ENCODE results near the gene CADM3. TPM values are rescaled to one million over a fixed set of nuclear protein-coding genes. Genes with fewer than 3 reads are reported as not detected.

The CADM3 gene
- total and polyA plus RNA-seq, 9 of the 15 experiments (the other 6 are each of a cell fraction or from before 2014, with no cell fraction given), result 0.04 TPM; not detected in 8

DNA sequence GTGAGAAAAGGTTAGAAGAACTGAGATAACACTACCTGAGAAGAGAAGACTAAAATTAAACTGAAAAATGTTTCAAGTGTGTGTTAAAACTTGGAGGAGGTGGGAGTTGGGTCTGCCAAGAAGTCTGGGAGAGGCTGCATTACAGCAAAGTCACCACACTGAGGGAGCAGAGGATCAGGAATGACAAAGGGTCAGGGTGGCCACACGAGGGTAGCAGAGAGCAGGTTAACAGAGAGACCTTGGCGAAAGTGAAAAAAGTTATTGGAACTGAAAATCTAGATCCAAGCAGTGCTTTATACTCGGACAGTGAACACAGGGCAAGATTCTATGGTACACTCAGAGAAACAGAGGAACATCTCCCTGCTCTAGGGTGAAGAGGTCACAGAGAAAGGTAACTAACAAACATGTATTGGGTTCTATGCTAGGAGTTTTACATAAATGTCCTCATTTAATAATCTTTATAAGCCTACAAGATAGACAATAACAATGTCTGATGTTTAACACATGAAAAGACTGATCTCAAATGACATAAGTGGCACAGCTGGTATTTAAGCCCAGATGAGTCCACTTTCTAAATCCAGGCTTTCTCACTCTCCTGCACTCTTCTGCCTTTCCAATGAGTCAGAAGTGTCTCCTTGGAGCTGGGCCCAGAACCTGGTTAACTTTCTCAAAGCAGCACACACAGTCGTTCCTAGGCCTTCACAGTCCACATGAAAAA, 10.3 kb upstream of the CADM3 start (continued):
- TF ChIP-seq CC2D1A (IDR thresholded peaks at IDR 0.05), result peak; percentile 94
- TF ChIP-seq ZNF436 (CRISPR knock-in tag; IDR thresholded peaks at IDR 0.05), result no peak
- TF ChIP-seq SNIP1 (IDR thresholded peaks at IDR 0.05; ENCODE audit: low read depth), result no peak
- TF ChIP-seq, protein P1, sequence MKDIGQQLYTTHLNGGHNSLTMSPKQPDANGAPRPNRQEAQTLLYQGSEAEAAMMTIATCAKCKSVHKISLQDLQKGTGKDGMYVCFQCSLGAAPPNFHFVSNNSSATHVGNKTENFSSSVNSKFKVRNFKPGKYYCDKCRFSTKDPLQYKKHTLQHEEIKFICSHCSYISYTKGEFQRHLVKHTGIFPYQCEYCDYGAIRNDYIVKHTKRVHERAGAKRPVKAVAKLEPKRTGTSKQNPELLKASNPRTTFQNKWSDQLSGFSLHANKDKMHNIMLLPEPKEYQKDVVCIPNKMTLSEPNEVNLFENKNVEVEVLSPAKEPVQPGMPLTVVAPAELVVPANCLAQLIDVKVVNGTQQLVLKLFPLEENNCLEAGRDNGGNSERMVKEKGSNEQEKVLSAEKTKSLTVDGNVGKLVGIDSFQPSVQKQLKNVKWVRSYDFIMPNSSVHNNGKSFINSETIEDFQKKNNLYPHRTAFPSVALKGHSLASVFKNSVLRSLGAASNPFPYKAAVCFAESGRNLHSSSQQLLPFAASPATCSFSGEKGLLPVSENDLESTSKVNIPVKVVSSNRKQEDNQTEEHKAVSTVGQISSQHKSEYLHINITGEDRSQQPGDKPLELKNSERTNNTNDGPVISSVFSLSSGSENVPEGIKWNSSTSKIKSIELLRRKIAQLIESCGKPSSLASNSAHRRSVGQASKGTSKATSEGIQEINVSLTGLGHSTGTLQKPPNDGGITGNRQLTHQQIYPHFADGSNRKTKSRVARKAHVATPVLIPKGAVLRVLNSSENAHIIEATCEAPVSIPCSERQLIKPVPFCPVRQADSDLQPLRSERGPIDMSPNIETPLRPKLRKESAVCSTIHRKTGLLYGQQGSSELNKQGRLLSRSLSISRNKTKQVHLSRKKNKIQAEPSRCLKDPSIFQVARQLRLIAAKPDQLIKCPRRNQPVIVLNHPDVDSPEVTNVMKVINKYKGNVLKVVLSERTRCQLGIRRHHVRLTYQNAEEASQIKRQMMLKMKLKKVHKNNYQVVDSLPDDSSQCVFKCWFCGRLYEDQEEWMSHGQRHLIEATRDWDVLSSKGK (CRISPR knock-in tag; IDR thresholded peaks at IDR 0.05), result no peak
- TF ChIP-seq ZC3H4 (CRISPR knock-in tag; IDR thresholded peaks at IDR 0.05; ENCODE audit: borderline replicate concordance), result no peak
- TF ChIP-seq ETV5 (CRISPR knock-in tag; IDR thresholded peaks at IDR 0.05; ENCODE audit: low read depth), result no peak

DNA sequence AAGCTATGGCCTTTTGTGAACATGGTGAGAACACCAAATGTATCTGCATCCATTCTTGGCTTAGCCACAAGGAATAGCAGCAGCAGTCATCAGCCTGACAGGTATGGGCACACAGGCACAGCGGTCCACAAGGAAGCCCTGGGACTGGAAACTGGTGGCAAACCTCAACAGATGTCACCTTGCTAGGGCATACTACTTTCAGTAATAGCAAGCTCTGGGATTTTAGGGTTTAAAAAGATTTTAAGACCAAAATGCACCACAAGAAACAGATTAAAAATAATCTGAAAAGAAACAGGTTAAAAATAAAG, 9.7 kb upstream of the CADM3 start:
- Histone ChIP-seq H3K9ac (ENCODE audit: insufficient read depth in 1 of 2, low read depth in 2 of 2, low read length in 2 of 2) (no peak overlapping the region), H3K27ac (ENCODE audit: extremely low read depth, low read depth, low read length) (no peak overlapping the region), H3K79me2 (ENCODE audit: control insufficient read depth, insufficient read depth, low read length) (no peaks in the 10 kb centered on the region), H3K9me1 (ENCODE audit: control insufficient read depth, insufficient read depth, low read length) (no peaks in the 10 kb centered on the region), H3K27me3 (ENCODE audit: control insufficient read depth in 2 of 2, insufficient read depth in 2 of 2, low read length in 2 of 2) (peaks cover 0 to 4% of the 10 kb centered on the region in 2 experiments; a peak in 3 of 5 replicates), H4K20me1 (replicated peaks; ENCODE audit: control insufficient read depth, insufficient read depth, low read length) (no peaks in the 10 kb centered on the region), H3K4me3 (no peak overlapping the region), H3K9me3 (replicated peaks; ENCODE audit: control insufficient read depth, insufficient read depth, low read depth, low read length) (no peaks in the 10 kb centered on the region), H3K4me2 (ENCODE audit: insufficient read depth, low read length) (no peak overlapping the region), H2AFZ (ENCODE audit: low read depth, low read length) (no peak overlapping the region), H3K36me3 (ENCODE audit: control insufficient read depth, insufficient read depth, low read length) (no peaks in the 10 kb centered on the region), H3K4me1 (replicated peaks in 1 of 2; ENCODE audit: control insufficient read depth in 2 of 2, insufficient read depth in 2 of 2, low read length in 2 of 2) (no peaks in the 10 kb centered on the region)
- BruUV-seq (replicated peaks), result no TSS peak
- no peak for FAIRE-seq
- CTCF ChIA-PET (ENCODE audit: low intra/inter-chr PET ratio), result interaction anchor here (0.7 to 3.3 kb wide), 7 partner anchors 9 to 846 kb away, joined by 3 to 90 read pairs (median 6); no protein-coding TSS in a partner anchor
- no peak for ATAC-seq
- no peak for DNase-seq (ENCODE audit: extremely low read depth in 1 of 4, low spot score in 3 of 4)
- 0% methylated on average over 1 of the region's 1 CpG for WGBS (ENCODE audit: insufficient coverage, low coverage, missing lambda C conversion rate)
- TF ChIP-seq ZNF830 (CRISPR knock-in tag; IDR thresholded peaks at IDR 0.05), result no peak
- TF ChIP-seq L3MBTL2 (IDR thresholded peaks at IDR 0.05), result no peak
- TF ChIP-seq TBP (optimal IDR thresholded peaks at IDR 0.05; ENCODE audit: low read depth, low read length), result no peak
- no peak for TF ChIP-seq SMAD2 (IDR thresholded peaks at IDR 0.05; ENCODE audit: low read depth, low read length)
- TF ChIP-seq GTF2F1 (IDR thresholded peaks at IDR 0.05; ENCODE audit: low read depth, low read length), result no peak
- TF ChIP-seq ZBTB7A (IDR thresholded peaks at IDR 0.05; ENCODE audit: borderline replicate concordance, control insufficient read depth, low read depth, low read length), result no peak
- TF ChIP-seq FOXA3 (CRISPR knock-in tag; conservative IDR thresholded peaks at IDR 0.05 in 1 of 2, IDR thresholded peaks at IDR 0.05 in 1 of 2), result no peak
- no peak for TF ChIP-seq RBM14 (IDR thresholded peaks at IDR 0.05; ENCODE audit: borderline replicate concordance, insufficient read depth, low read depth, low read length)
- TF ChIP-seq, protein P2, sequence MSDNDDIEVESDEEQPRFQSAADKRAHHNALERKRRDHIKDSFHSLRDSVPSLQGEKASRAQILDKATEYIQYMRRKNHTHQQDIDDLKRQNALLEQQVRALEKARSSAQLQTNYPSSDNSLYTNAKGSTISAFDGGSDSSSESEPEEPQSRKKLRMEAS (CRISPR knock-in tag; IDR thresholded peaks at IDR 0.05), result no peak
- no peak for TF ChIP-seq ZNF764 (CRISPR knock-in tag; IDR thresholded peaks at IDR 0.05; ENCODE audit: low read depth)
- no peak for TF ChIP-seq NFRKB (IDR thresholded peaks at IDR 0.05; ENCODE audit: low read depth)
- POLR2A ChIA-PET, result no interaction called here
- intact Hi-C loops (cut with micrococcal nuclease), result loop anchor here (1.0 kb wide), 2 partner anchors 37 to 50 kb away; no protein-coding TSS in a partner anchor
- in situ Hi-C loops (cut with MboI), result loop anchor here (5.0 kb wide), 1 partner anchor 51 kb away; no protein-coding TSS in a partner anchor
